Parathyroid adenoma (tissue), 2 donors: Measurements from ENCODE around the gene FBLN5.

Experiments
- H2AFZ ChIP-seq: fragments of 300-600 bp; sonication (generic); one replicate; pipeline ENCODE4 v1.7.0; 2017; ENCODE audit warnings: antibody characterized with exemption, mild to moderate bottlenecking
- H3K27ac ChIP-seq: fragments of 300-600 bp; sonication (generic); one replicate; pipeline ENCODE4 v1.7.0; 2017
- H3K27me3 ChIP-seq: fragments of 300-600 bp; sonication (generic); one replicate; pipeline ENCODE4 v1.7.0; 2017; ENCODE audit warnings: low read length; ENCODE audit not compliant: control insufficient read depth, insufficient read depth
- H3K36me3 ChIP-seq: fragments of 300-600 bp; sonication (generic); one replicate; pipeline ENCODE4 v1.7.0; 2017; ENCODE audit warnings: low read length; ENCODE audit not compliant: control insufficient read depth, insufficient read depth
- H3K4me1 ChIP-seq: fragments of 300-600 bp; sonication (generic); one replicate; pipeline ENCODE4 v1.7.0; 2017; ENCODE audit warnings: control low read depth
- H3K4me2 ChIP-seq: fragments of 300-600 bp; sonication (generic); one replicate; pipeline ENCODE4 v1.7.0; 2017; ENCODE audit warnings: low read length
- H3K4me3 ChIP-seq: fragments of 300-600 bp; sonication (generic); one replicate; pipeline ENCODE4 v1.7.0; 2017; ENCODE audit warnings: low read depth, low read length
- H3K79me2 ChIP-seq: fragments of 300-600 bp; sonication (generic); one replicate; pipeline ENCODE4 v1.7.0; 2017; ENCODE audit warnings: control low read depth
- H3K9ac ChIP-seq: fragments of 300-600 bp; sonication (generic); one replicate; pipeline ENCODE4 v1.7.0; 2017; ENCODE audit warnings: mild to moderate bottlenecking
- H3K9me3 ChIP-seq: fragments of 300-600 bp; sonication (generic); one replicate; pipeline ENCODE4 v1.7.0; 2017; ENCODE audit warnings: low read length; ENCODE audit not compliant: control insufficient read depth
- CTCF ChIP-seq: fragments of 300-600 bp; sonication (generic); IDR thresholded peaks from one replicate; pipeline ENCODE4 v1.7.0; 2017; ENCODE audit warnings: antibody characterized with exemption, mild to moderate bottlenecking
- donor health status: primary hyperparathyroidism.

FBLN5 gene

DNA sequence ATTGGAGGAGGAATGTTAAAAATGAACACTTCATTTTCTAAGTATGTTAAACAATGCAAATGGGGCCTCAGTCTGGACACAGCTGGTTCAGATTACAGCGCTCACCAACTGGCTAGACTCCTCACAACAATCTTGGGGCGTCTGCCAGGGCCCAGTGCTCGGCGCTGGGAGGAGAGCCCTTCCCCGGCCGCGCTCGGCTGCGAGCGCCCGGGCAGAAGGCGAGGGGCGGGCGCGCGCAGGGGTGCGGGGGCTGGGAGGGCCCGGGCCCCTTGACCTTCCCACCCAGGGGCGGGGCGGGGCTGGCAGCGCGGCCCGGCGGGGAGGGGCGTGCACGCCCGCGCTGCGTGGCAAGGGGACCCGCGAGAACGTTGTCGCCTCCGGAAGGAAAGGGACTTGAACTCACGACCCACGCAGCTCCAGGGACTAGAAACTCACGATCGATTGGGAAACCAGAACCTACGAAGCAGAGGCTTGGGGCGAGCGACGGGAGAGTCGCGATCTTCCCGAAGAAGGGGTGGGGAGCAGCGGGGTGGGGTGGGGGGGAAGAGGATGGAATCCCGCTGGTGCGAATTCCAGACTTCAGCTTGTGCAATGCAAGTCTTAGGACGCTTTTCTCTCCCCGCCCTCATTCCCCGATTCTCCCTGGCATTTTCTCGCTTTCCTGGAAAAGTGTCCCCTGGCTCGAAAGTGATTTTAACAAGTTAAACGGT is at the start of gene FBLN5:
Gene FBLN5, minus strand, starts transcription at position 220 of the 710 bp plus-strand sequence. CDS start 465 bp downstream, outside the sequence.
- H3K27ac ChIP-seq = peak within 1 kb of the TSS; percentile 41
- TF ChIP-seq CTCF = no peak

DNA sequence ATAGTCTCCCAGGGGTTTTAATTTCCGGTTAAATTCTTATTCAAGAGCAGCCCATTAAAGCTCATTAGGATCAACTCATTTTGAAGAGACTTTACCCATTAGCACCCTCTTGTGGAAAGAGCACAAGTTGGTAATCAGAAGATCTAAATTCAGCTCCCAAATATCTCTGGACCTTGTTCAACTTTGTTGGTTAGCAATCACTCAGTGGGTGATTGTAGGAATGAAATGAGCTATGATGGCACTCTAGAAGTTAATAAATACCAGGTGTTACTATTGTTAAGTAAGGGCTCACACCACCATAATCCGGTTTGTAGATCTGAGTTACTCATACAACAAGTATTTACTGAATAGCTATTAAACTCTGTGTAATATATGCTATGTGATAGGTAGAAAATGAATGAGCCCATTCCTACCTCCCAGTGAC is 49.5 kb upstream of the FBLN5 start:
- Histone ChIP-seq H3K27me3 (no peaks in the 10 kb centered on the region), H3K27ac (no peak overlapping the region), H3K4me1 (no peaks in the 10 kb centered on the region), H3K4me2 (no peak overlapping the region), H3K9me3 (no peaks in the 10 kb centered on the region), H3K79me2 (no peaks in the 10 kb centered on the region), H3K36me3 (no peaks in the 10 kb centered on the region), H2AFZ (no peak overlapping the region), H3K4me3 (no peak overlapping the region), H3K9ac (no peak overlapping the region)
- TF ChIP-seq CTCF = peak; percentile 59

More for the DNA sequence above, at the start of gene FBLN5:
- peak within 1 kb of the TSS; percentile 98 for H2AFZ ChIP-seq
- H3K27me3 ChIP-seq = no peaks in the 10 kb centered on the region
- no peaks in the 10 kb centered on the region for H3K9me3 ChIP-seq
- H3K4me2 ChIP-seq = peak within 1 kb of the TSS; percentile 79
- H3K36me3 ChIP-seq = no peaks in the 10 kb centered on the region
- H3K4me3 ChIP-seq = peak within 1 kb of the TSS; percentile 57
- H3K9ac ChIP-seq = no peak within 1 kb of the TSS
- no peaks in the 10 kb centered on the region for H3K4me1 ChIP-seq
- H3K79me2 ChIP-seq = no peaks in the 10 kb centered on the region

DNA sequence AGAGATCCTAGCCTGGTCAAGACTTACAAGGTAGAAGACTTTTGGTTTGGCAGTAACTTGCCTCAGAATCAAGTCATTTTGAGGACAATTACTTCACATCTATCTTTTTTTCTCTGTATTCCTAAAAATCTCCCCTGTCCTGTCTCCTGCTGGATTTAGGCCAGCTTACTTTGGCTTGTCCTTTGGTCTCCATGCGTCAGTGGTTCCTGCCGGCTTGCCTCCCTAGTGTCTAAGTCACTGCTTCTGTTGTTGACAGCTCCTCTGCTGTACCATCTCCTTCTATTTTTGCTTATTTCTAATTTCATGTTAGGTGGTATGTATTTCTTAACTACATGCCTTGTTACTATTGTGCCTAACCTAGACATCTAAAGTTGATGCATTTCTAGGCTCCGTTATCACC is 39.7 kb upstream of the FBLN5 start:
- Histone ChIP-seq H3K36me3 (no peaks in the 10 kb centered on the region), H3K9me3 (no peaks in the 10 kb centered on the region), H3K4me1 (peaks cover 7% of the 10 kb centered on the region)

GRCh38 chr14:91985521-91986255 is 38.2 kb upstream of the FBLN5 start:
- no peak for TF ChIP-seq CTCF
- no peak overlapping the region for H3K27ac ChIP-seq

More for the DNA sequence above, 39.7 kb upstream of the FBLN5 start:
- Histone ChIP-seq H3K9ac (no peak overlapping the region), H3K27me3 (no peaks in the 10 kb centered on the region), H3K27ac (no peak overlapping the region), H3K4me2 (no peak overlapping the region), H3K4me3 (no peak overlapping the region), H2AFZ (no peak overlapping the region), H3K79me2 (no peaks in the 10 kb centered on the region)
- no peak for TF ChIP-seq CTCF

More at GRCh38 chr14:91985521-91986255, 38.2 kb upstream of the FBLN5 start:
- no peak overlapping the region for H3K4me3 ChIP-seq
- H3K4me1 ChIP-seq = peaks cover 7% of the 10 kb centered on the region
- H3K9ac ChIP-seq = no peak overlapping the region
- no peaks in the 10 kb centered on the region for H3K9me3 ChIP-seq
- H3K27me3 ChIP-seq = no peaks in the 10 kb centered on the region
- no peaks in the 10 kb centered on the region for H3K36me3 ChIP-seq
- no peak overlapping the region for H3K4me2 ChIP-seq
- no peak overlapping the region for H2AFZ ChIP-seq
- no peaks in the 10 kb centered on the region for H3K79me2 ChIP-seq
